ENCODE data around the gene SYNDIG1.

The SYNDIG1 gene

DNA sequence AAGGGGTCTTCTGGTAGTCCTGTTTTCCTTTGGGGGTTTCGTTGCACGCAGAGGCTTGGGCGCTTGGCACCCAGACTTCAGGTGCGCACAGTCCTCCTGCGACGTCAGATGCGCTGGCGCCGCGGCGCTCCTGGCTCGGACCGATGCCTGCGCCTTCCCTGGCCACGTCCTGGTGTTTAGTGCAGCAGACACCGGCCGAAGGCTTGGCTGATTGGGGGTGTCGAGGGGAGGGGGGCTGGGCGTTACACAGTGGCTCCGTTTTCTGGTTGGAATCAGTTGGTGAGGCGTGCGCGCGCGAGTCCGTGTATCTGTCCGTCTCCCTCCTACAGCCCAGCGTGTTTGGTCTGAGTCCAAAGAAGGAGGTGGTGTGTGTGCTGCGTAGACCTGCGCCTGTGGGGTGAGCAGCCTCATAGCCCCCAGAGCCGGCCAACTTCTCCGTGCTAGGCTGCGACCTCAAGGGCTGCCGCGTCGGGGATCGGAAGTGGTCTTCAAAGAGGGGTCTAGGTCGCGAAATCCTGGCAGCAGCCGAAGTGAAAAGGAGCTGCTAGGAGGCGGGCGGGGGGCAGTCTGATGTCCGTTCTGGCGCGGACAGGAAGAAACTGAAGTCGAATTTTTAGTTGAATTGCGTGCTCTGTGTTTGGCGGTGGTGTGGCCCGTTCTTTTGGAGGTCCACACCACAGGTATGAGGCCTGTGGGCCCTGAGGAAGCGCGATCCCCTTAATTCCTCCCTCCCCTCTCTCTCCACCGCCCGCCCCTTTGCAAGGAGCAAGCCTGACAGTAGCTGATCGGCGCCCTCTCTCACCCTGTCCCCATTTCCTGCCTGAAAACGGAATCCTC, 1.5 kb downstream of the SYNDIG1 start:
- in situ Hi-C loops (cut with HindIII; ENCODE audit: low sequenced_read_pairs), result no loop called here

- in situ Hi-C loops (cut with HindIII; ENCODE audit: low sequenced_read_pairs), result no loop called here
These were observed 3.0 kb downstream of the SYNDIG1 start for GRCh38 chr20:24472426-24472825.

DNA sequence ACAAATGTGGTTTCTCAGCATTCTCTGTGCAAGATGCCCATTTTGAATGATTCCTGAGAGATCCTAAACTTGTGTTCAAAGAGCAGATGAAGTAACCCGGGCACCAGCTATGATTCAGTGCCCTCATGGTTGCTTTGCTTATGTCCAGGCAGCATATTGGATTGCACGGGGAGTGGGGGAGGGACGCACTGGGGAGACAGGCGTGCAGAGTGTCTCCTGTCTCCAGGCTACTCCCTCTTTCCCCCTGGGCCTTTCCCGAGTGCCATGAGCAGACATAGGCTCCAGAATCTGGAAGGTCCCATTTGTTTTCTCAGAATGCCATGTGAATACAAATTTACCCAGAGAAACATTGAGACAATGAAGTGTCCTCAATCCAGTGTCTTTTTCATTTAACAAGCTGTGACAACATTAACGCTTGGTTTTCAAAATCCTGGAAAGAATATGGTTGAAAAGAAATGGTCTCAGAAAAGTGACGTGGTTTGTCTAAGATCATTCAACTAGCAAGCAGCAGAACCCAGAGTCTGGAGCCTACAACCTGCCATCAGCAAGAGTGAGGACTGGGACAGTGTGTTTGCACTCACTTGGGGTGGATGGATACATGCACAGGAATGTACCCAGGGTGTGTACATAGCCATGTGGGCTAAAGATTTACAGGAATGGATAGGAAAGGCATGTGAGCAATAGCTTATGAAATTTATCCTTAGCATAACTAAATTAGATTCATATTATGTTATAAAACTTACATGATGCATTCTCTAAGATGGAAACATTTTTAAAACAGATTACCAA, 4.2 kb downstream of the SYNDIG1 start:
- in situ Hi-C loops (cut with HindIII; ENCODE audit: low sequenced_read_pairs), result no loop called here

DNA sequence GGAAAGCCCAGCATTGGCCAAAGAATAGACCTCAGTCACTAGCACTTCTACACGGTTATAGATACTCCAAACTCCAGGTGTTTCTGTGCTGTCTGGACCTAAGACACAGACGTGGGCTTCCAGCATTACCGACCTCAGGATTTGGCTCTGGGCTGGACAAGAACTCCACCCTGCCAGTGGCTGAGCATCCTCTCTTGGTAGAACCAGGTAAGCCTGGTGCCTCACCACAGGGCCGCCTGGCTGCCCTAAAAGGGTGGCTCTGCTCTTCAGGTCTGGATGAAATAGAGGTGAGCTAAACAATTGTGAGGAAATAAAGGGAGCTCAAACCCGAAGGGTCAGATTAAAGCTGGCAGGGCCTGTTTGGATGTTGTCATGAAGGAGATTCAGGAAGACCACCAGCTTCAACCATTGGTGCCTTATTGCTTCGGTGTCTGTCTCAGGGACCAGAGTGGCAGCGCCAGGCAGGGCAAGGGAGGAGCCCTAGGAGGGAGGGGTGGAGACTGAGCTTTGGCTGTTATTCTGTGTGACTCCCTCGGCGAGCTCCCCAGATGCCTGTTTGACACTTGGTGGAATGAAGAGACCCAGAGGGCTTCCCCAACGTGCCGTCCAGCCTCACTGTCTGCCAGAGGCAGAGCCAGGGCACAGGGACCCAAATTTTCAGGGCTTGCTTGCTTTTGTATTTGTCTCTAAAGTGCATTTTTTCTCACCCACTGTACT, 8.6 kb downstream of the SYNDIG1 start:
- in situ Hi-C loops (cut with HindIII; ENCODE audit: low sequenced_read_pairs), result no loop called here

DNA sequence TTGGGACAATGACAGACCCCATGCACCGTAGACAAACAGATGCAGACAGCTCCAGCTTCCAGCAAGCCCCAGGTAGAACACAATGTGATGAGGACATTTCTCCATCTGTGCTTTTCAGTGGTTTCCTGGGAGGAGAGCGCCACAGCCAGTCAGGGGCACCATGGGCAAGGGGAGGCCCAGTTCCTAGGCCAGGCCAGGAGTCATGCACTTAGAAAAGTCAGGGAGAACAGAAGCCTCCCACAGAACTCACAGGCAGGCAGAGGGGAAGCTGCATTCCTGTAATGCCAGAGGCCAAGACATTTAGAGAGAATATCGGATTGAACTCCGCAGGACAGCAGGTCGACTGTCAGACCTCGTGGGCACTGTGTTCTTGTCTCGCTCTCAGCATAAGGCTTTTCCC, 9.2 kb downstream of the SYNDIG1 start:
- in situ Hi-C loops (cut with HindIII; ENCODE audit: low sequenced_read_pairs), result no loop called here

DNA sequence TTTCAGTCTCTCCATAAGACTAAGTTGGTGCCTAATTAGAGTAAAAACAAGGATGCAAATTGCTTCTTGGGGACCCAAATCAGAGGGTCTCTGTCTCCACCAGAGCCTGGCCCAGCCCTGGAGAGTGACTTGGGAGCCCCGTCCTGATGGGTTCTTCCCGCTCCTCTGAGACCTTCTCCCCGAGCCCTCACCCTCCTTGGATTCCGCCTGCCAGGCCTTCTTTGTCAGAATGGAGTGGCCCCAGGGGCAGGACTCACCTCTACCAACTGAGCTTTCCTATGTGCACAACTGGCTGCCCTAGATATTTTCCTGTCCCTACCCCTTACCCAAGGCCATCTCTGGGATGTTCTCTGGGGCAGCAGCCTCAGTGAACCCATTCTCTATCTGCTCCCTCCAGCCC, 9.7 kb downstream of the SYNDIG1 start:
- in situ Hi-C loops (cut with HindIII; ENCODE audit: low sequenced_read_pairs), result no loop called here

DNA sequence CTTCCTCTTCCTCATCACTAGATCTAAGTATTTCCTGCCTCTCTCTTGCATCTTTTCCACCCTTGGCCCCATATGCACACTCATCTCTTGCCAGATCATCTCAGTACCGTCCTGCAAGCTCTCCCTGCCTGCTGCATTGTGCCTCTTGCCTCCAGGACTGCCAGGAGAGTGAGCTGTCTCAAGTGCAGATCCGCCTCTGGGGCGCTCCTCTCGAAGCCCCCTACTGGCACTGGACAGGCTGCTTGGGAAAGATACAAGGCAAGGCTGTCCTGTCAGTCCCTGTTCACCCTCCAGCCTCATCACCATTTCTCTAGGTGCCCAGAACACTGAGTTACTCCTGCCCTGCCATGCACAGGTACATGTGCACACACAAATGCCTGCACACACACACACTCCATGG, 10.2 kb downstream of the SYNDIG1 start:
- in situ Hi-C loops (cut with HindIII; ENCODE audit: low sequenced_read_pairs), result no loop called here

- in situ Hi-C loops (cut with HindIII; ENCODE audit: low sequenced_read_pairs), result no loop called here
These were observed 11.1 kb downstream of the SYNDIG1 start for GRCh38 chr20:24480509-24480908.

- in situ Hi-C loops (cut with HindIII; ENCODE audit: low sequenced_read_pairs), result no loop called here
These were observed 11.7 kb downstream of the SYNDIG1 start for GRCh38 chr20:24481173-24481572.

GRCh38 chr20:24483435-24484080, 14.1 kb downstream of the SYNDIG1 start:
- in situ Hi-C loops (cut with HindIII; ENCODE audit: low sequenced_read_pairs), result no loop called here

- in situ Hi-C loops (cut with HindIII; ENCODE audit: low sequenced_read_pairs), result no loop called here
These were observed 14.6 kb downstream of the SYNDIG1 start for GRCh38 chr20:24484081-24484450.

DNA sequence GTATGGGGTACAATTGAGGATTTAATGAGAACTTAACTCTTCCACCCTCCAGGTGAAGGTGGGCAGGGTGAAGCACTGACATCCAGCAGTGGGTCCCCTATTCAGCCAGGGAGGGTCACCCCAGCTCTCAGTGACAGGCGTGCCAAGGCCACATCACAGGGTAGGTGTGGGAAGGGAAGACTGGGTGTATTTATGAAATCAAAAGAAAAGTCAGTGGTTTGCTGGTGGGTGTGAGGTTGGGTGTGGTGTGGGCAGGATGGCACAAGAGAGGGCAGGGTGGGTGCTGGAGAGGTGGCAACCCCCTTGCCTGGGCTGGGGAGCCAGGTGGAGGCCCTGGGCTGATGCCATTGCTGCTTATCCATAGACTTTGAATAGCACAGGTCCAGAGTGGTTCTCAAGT, 16.6 kb downstream of the SYNDIG1 start:
- in situ Hi-C loops (cut with HindIII; ENCODE audit: low sequenced_read_pairs), result no loop called here

GRCh38 chr20:24487240-24487639, 17.8 kb downstream of the SYNDIG1 start:
- in situ Hi-C loops (cut with HindIII; ENCODE audit: low sequenced_read_pairs), result no loop called here

GRCh38 chr20:24487648-24488047, 18.2 kb downstream of the SYNDIG1 start:
- in situ Hi-C loops (cut with HindIII; ENCODE audit: low sequenced_read_pairs), result no loop called here

- in situ Hi-C loops (cut with HindIII; ENCODE audit: low sequenced_read_pairs), result no loop called here
These were observed 18.8 kb downstream of the SYNDIG1 start for GRCh38 chr20:24488064-24488799.

- in situ Hi-C loops (cut with HindIII; ENCODE audit: low sequenced_read_pairs), result no loop called here
These were observed 19.4 kb downstream of the SYNDIG1 start for GRCh38 chr20:24488800-24489175.

DNA sequence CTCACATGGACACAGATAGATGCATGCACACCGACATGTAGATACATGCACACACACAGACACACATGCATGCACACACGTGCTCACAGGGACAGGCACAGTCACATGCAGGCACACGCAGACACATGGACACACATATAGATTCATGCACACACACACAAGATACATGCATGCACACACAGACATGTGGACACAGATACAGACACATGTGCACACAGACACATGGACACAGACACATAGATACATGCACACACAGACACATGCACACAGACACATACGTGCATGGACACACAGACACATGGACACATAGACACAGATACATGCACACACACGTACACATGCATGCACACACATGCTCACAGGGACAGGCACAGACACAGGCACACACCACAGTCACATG, 19.8 kb downstream of the SYNDIG1 start:
- in situ Hi-C loops (cut with HindIII; ENCODE audit: low sequenced_read_pairs), result no loop called here

DNA sequence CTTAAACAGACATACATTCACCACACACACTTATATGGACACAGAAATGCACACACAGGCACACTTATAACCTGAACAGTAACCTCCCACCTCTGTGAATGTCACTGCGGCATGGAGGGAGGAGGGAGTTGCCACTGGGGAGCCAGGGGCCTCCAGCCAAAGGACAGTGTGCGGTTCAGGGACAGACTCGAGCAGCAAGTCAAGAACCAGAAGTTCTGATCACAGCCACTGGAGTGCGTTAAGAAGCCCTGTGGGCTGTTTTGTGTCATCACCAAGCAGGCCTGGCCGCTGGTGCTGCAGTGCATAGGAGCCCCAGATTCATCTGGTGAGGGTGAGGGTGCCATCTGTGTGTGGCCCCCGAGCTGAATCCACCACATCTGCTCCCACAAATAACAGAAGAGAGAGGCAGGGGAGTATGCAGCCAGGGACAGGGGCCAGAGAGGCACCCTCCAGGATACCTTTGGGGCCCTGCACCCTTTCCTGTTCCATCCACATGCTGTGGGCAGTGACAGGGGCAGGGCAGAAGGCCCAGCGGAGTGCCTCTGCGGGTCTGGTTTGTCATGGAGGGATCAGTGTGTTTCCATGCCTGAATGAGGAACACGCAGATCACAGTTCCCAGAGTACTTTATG, 20.3 kb downstream of the SYNDIG1 start:
- in situ Hi-C loops (cut with HindIII; ENCODE audit: low sequenced_read_pairs), result no loop called here

- in situ Hi-C loops (cut with HindIII; ENCODE audit: low sequenced_read_pairs), result no loop called here
These were observed 21.2 kb downstream of the SYNDIG1 start for GRCh38 chr20:24490598-24490997.

All from endothelial cell of hepatic sinusoid (primary cell).